RWPE1 (cell line): Measurements from ENCODE around the gene FAM162A.
A peak's percentile ranks its signal among the peaks of the same experiment; 100 is the strongest.
"Not testable (repeated sequence)": the region's sequence is repeated elsewhere in the genome, so short reads cannot be mapped to it uniquely, and the experiment has no call there.

Source experiments
- CTCF ChIA-PET: fragments of 350-600 bp; sonication (Branson Sonifier 250); formaldehyde crosslinking; extraction: SDS; loops from one replicate; lab custom pipeline; 2021; lab: Yijun Ruan, JAX
- POLR2A ChIA-PET: fragments of 400-600 bp; formaldehyde crosslinking; extraction: SDS; loops from one replicate; lab custom pipeline; 2020; ENCODE audit warnings: antibody characterized with exemption; ENCODE audit not compliant: low non-redundant PET; lab: Yijun Ruan, JAX
- DNase-seq: peaks from one replicate; pipeline ENCODE4 v3.0.0; 2012; ENCODE audit warnings: low spot score
- H3K27ac ChIP-seq: fragments of 450-650 bp; 2 replicates; pipeline ENCODE4 v1.5.1; 2017
- TF ChIP-seq, protein P1 (sequence below): fragments of 450-650 bp; conservative IDR thresholded peaks from 2 replicates; pipeline ENCODE4 v1.5.1; 2017; ENCODE audit warnings: low read depth, mild to moderate bottlenecking

FAM162A gene

GRCh38 chr3:122362026-122362425 lies 22.0 kb upstream of the FAM162A start:
- CTCF ChIA-PET, result interaction anchor here (0.8 to 1.7 kb wide), 2 partner anchors 9 to 56 kb away, joined by 3 to 5 read pairs; no protein-coding TSS in a partner anchor

GRCh38 chr3:122364490-122364889 lies 19.5 kb upstream of the FAM162A start:
- DNase-seq, result no peak
- TF ChIP-seq, protein P1, sequence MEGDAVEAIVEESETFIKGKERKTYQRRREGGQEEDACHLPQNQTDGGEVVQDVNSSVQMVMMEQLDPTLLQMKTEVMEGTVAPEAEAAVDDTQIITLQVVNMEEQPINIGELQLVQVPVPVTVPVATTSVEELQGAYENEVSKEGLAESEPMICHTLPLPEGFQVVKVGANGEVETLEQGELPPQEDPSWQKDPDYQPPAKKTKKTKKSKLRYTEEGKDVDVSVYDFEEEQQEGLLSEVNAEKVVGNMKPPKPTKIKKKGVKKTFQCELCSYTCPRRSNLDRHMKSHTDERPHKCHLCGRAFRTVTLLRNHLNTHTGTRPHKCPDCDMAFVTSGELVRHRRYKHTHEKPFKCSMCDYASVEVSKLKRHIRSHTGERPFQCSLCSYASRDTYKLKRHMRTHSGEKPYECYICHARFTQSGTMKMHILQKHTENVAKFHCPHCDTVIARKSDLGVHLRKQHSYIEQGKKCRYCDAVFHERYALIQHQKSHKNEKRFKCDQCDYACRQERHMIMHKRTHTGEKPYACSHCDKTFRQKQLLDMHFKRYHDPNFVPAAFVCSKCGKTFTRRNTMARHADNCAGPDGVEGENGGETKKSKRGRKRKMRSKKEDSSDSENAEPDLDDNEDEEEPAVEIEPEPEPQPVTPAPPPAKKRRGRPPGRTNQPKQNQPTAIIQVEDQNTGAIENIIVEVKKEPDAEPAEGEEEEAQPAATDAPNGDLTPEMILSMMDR, result no peak
- POLR2A ChIA-PET, result no interaction called here
- H3K27ac ChIP-seq, result no peak overlapping the region
- CTCF ChIA-PET, result interaction anchor here (0.8 to 1.1 kb wide), 2 partner anchors 28 to 58 kb away, joined by 3 read pairs; no protein-coding TSS in a partner anchor

More at GRCh38 chr3:122362026-122362425, 22.0 kb upstream of the FAM162A start:
- POLR2A ChIA-PET, result interaction anchor here (0.5 kb wide), 1 partner anchor 302 kb away, joined by 3 read pairs; no protein-coding TSS in a partner anchor
- TF ChIP-seq, protein P1, result no peak
- no peak overlapping the region for H3K27ac ChIP-seq
- DNase-seq, result no peak

- no peak for DNase-seq
- ChIA-PET POLR2A (no interaction called here), CTCF (interaction anchor here (0.6 to 0.8 kb wide), 2 partner anchors 25 to 28 kb away, joined by 3 to 5 read pairs; no protein-coding TSS in a partner anchor)
- TF ChIP-seq, protein P1, result no peak
- H3K27ac ChIP-seq, result no peak overlapping the region
Measured at GRCh38 chr3:122365073-122365472, 18.9 kb upstream of the FAM162A start.

GRCh38 chr3:122365582-122366378 lies 18.2 kb upstream of the FAM162A start:
- POLR2A ChIA-PET, result not testable (repeated sequence)

GRCh38 chr3:122366379-122366749 lies 17.6 kb upstream of the FAM162A start:
- ChIA-PET CTCF (interaction anchor here (0.6 to 0.7 kb wide), 2 partner anchors 67 kb away, joined by 4 read pairs; no protein-coding TSS in a partner anchor), POLR2A (no interaction called here)
- no peak overlapping the region for H3K27ac ChIP-seq
- DNase-seq, result no peak
- TF ChIP-seq, protein P1, result no peak

More at GRCh38 chr3:122365582-122366378, 18.2 kb upstream of the FAM162A start:
- not testable (repeated sequence) for H3K27ac ChIP-seq
- CTCF ChIA-PET, result interaction anchor here (0.6 to 0.7 kb wide), 3 partner anchors 26 to 67 kb away, joined by 4 to 5 read pairs (median 4); no protein-coding TSS in a partner anchor
- peak; percentile 26 for DNase-seq

DNA sequence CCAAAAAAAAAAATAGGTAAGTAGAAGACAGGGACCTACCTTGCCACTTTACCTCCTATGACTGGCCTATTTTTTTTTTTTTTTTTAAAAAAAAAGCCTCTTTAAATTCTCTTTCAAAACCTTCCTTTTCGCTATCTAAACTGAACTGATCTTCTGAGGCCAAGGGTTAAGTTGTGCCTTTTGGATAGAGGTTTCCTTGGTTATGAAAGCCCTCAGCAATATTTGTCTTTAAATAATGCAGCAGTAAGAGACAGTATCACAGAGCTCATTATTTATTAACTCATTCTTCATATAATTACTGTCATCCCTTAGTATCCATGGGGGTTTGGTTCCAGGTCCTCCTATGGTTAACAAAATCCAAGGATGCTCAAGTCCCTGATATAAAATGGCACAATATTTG lies 9.9 kb upstream of the FAM162A start:
- POLR2A ChIA-PET, result no interaction called here
- no peak overlapping the region for H3K27ac ChIP-seq
- DNase-seq, result no peak
- CTCF ChIA-PET, result no interaction called here
- TF ChIP-seq, protein P1, result no peak

DNA sequence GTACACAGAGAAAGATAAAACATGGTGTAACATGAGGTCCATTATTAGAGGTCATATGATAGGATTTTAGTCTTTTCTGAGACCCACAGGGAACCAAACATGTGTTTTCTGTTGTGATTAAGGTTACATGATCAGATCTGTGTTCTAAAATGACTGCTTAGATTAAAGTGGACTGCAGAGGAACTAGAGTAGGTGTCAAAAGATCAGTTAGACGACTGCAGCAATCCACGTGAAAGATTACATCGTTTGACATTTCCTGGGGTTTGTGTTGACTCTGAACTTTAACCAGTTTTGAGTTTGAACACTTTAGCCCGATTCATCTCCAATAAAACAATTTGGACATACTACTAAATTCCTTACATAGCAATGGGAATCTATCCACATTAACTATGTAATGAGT lies 6.0 kb upstream of the FAM162A start:
- POLR2A ChIA-PET, result no interaction called here
- TF ChIP-seq, protein P1, result no peak
- H3K27ac ChIP-seq, result no peak overlapping the region
- CTCF ChIA-PET, result no interaction called here
- no peak for DNase-seq
